T follicular helper cell (primary cell): ENCODE measurements around the gene ADGRL3.

Source experiments
- DNase-seq: peaks from one replicate; pipeline ENCODE4 v3.0.0-alpha.2; 2020; ENCODE audit warnings: low read depth

Gene ADGRL3

GRCh38 chr4:61549336-61549735, 349.2 kb downstream of the ADGRL3 start:
- DNase-seq, result no peak

DNA sequence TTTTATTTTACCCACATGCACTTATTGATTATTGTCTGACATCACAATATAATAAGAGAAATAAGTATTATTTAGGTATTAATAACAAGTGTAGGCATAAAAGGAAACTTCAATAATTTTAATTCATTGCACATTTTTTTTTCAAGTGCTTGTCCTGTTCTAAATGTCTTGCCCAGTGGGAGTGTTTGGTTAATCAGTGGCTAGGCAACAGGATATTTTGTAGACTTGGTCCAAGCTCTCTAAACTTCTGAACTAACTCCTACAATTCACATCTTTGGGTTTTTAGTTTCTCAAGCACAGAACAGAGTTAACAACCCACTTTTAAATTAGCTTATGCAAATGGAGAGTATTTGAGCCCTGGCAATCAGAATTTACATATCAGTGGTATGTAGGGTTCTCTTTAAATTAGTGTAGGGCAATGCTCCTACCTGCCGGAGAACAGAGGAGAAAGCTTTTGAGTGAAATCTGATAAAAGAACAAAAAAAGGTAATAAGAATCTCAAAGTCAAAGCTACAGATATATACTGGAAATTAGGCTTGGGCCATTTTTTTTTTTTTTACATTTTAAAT, 353.5 kb downstream of the ADGRL3 start:
- DNase-seq, result no peak

- no peak for DNase-seq
These were observed 355.7 kb downstream of the ADGRL3 start for GRCh38 chr4:61555789-61556188.

DNA sequence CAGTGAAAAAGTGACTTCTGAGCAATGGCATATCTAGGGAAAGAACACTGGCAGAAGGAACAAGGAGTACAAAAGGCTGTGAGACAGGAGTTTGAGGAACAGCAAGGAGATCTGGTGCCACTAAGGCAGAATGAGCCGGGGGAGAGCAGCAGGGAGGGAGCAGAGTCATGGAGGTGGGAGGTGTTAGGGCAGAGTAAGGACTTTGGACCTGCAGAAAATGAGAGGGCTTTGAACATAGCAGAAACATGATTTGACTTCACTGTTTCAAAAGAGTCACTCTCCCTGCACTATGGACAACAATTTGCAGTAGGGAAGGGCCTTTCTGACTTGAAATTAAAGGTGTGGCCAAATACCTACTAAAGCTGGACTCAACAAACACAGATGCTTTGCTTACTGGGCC, 356.2 kb downstream of the ADGRL3 start:
- no peak for DNase-seq

GRCh38 chr4:61559396-61559795, 359.3 kb downstream of the ADGRL3 start:
- no peak for DNase-seq

DNA sequence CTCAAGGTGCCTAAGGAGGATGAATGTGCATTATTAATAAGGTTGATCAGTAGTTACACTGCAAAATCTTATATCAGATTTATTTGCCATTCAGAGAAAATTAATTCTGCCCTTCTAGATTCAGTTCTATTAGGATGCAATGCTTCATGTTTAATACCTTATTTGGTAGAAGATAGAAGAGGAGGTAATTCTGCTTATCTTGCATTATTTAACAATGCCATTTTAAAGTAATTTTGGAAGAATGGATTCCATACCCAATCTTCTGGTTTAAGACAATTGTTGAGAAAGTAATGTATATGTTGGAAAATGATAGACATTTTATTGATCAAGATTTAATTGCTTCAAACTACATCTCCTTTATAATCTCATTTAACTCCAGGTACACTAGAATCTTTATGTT, 360.9 kb downstream of the ADGRL3 start:
- DNase-seq, result no peak

DNA sequence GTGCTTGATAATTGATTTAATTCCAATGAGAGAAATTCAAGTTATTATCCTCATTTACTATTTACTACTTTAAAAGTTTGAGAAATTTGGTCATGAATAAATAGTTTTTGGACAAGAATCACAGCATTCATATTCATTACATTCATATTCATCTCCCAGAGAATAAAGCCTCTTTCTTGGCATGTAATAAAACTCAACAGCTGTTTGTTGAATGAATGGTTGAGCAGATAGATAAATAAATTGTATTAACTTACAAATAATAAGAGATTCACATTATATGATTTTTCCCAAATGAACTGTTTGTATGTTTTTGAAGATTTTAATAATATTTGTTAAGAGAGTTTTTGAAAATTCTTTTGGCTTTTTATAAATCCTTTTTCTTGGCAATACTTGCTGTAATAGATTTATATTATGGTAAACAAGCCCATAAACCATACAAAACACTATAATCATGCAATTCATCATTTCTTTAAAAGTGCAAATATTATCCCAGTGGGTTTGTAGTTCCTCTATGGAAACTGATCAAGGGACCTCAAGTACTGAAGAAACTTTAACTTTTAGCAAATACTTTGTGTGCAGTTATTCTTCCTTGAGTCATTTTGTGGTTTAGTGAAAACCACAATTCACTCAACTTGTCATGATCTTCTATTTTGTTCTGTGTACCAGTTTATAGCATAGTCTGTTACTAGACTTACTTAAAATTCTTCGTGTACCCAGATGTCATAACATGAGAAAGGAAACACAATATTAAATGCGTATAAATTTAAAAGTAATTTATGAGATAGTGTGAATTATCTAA, 371.8 kb downstream of the ADGRL3 start:
- DNase-seq, result no peak

DNA sequence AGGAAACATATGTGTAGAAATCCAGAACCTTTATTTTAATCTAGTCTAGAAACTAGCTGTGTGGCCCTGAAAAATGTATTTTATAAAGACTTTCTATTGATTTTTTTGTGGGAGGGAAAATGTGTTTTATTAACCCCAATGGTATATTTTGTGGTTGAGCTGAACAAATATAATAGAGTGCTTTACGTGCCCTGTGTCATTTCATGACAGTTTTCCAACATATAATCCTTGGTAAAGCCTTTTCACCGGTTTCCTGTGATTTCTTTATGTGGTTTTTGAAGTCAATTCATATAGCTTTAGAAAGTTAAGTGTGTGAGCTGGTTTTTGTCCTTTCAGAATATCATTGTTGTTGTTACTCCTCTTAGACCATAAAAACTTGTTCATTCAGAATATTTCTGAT, 375.7 kb downstream of the ADGRL3 start:
- no peak for DNase-seq

GRCh38 chr4:61579786-61580185, 379.7 kb downstream of the ADGRL3 start:
- DNase-seq, result no peak

DNA sequence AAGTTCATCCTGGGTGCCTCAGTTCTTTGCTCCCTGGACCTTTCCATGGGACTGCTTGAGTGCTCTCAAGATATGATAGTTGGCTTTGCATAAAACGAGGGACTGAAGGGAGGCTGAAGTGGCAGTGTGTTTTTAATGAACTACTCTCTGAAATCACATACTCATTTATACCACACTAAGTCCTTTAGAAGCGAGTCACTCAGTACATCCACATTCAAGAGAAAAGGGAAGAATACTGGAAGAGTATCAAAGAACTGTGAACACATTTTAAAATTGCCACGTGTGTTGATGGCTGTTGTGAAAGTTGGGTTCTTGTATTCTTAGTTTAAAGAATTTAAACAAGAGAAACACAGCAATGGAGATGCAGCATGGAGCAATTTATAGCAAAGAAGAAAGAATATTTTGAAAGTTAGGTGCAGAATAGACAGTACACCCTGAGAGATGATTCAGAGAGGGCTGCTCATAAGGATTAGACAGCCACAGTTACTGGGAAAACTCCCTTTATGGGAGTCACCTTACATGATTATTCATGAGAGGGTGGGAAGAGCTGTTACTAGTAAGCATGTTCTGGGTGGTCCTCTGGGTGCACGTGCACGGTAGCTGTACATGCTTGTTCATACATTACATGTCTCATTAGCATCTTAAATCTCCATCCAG, 380.7 kb downstream of the ADGRL3 start:
- no peak for DNase-seq

GRCh38 chr4:61583696-61584095, 383.6 kb downstream of the ADGRL3 start:
- DNase-seq, result no peak

- no peak for DNase-seq
These were observed 388.7 kb downstream of the ADGRL3 start for GRCh38 chr4:61588621-61589402.

DNA sequence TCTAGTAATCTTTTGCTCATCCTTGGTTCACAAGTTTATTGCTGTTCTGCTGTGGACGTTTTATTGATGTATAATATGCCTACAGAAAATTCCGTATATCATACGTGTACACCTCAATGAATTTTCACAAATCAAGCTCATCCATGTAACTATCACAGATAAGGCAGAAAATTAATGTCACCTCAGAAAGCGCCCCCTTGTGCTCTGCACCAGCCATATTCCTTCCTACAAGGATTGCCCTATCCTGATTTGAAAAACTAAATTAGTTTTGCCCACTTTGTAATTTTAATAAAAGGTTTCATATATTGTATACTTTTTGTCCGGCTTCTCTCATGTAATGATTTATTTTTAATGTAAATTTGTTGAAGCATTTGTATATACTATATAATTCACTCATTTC, 390.8 kb downstream of the ADGRL3 start:
- no peak for DNase-seq

- DNase-seq, result no peak
These were observed 396.6 kb downstream of the ADGRL3 start for GRCh38 chr4:61596606-61597340.

- DNase-seq, result no peak
These were observed 403.0 kb downstream of the ADGRL3 start for GRCh38 chr4:61603086-61603485.

GRCh38 chr4:61604054-61604453, 403.9 kb downstream of the ADGRL3 start:
- no peak for DNase-seq

GRCh38 chr4:61605984-61606383, 405.9 kb downstream of the ADGRL3 start:
- DNase-seq, result no peak

DNA sequence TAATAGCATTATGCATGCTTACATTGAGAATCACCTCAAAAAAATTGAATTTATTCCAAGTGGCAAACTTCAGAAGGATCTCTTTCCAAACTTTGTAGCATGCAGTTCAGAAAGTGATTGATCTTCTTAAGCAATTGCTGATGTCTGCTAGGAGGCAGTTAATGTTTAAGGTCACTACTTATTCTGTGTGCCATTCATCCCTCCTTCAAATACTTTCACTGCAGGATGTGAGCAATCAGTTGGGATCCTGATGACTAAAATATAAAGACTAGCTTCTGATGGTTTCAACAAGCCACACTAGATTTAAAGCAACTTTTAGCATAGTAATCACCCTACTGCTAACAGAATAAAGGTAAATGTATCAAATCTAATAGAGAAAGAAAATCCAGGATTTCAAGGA, 414.1 kb downstream of the ADGRL3 start:
- no peak for DNase-seq

DNA sequence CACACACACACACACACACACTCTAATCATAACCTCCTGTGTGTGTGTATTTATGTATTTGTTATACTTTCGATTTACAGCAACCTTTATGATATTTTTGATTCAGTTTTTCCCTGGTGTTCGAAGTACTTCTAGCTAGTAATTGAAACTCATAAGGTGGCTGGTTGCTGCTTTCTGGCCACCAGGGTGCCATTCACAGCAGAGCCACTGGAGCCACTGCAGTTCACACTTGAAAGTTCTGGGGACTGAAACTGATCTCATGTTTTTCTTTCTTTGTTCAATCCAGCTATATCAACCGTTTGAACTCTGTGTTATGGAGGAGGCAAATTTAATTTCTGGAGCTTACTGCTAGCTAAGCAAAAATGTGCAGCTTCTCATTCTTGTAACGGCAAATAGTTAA, 419.4 kb downstream of the ADGRL3 start:
- DNase-seq, result no peak

DNA sequence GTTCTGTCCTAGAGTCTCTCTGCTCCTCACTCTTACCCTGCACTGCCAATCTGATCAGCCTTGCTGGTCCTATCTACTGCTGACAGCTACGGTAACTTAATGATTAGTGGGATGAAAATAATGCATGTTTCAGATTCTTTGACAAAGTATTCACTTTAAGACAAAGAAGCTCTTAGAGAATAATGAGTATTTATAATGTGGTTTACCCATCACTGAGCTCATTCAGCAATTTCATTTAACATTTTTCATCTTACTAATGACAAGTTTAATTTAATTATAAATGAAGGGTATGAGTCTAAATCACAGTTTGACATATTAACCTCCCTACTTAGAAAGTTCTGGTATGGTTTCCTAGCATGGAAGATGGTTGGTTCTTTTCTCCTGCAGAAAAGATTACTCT, 428.2 kb downstream of the ADGRL3 start:
- DNase-seq, result no peak

GRCh38 chr4:61628727-61629126, 428.6 kb downstream of the ADGRL3 start:
- DNase-seq, result no peak

DNA sequence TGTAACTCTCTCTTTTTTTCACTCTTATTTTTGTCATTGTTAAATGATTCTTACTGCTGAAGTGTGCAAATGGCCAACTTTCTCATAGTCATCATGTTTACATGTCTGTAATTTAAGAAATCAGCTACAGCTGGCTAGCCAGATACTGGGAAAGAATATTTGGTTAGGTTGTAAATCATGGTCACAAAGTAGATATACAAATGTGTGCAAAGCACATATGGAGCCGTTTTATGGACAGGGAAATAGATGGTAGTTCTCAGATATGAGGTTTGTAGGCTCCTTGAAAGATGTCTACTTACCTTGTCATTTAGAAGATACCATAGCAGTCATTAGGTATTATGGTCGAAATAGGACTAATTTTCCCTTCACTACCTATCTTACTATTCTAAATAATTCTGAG, 430.4 kb downstream of the ADGRL3 start:
- DNase-seq, result no peak
